Prostate gland (tissue), 2 donors: ENCODE data around the gene CPLX4. TPM values are rescaled to one million over a fixed set of nuclear protein-coding genes. Genes with fewer than 3 reads are reported as not detected.

Source experiments
- DNase-seq: peaks from one replicate; pipeline ENCODE4 v3.0.0-alpha.2; 2019; ENCODE audit warnings: low spot score
- H3K27ac ChIP-seq, 2 donors: fragments of 200-600 bp; sonication (generic); 2 replicates each; pipeline ENCODE4 v1.5.1; 2017 to 2019
- H3K27me3 ChIP-seq: fragments of 200-600 bp; sonication (generic); replicated peaks from 2 replicates; pipeline ENCODE4 v1.5.1; 2019; ENCODE audit not compliant: insufficient read depth
- H3K36me3 ChIP-seq, 2 donors: fragments of 200-600 bp; sonication (generic); 1 replicate in 1 of 2; 2 replicates in 1 of 2; pipeline versions ENCODE4 v1.5.1 to v1.8.1; 2017 to 2019
- H3K4me1 ChIP-seq: fragments of 200-600 bp; sonication (generic); replicated peaks from 2 replicates; pipeline ENCODE4 v1.5.1; 2019
- H3K4me3 ChIP-seq, 2 donors: fragments of 200-600 bp; sonication (generic); 2 replicates each; pipeline ENCODE4 v1.5.1; 2017 to 2019
- H3K9me3 ChIP-seq: fragments of 200-600 bp; sonication (generic); 2 replicates; pipeline ENCODE4 v1.5.1; 2017
- POLR2A ChIP-seq: fragments of 450-650 bp; IDR thresholded peaks from one replicate; pipeline ENCODE4 v1.6.1; 2016; ENCODE audit warnings: antibody characterized with exemption, mild to moderate bottlenecking
- POLR2AphosphoS5 ChIP-seq: sonication (generic); formaldehyde crosslinking; IDR thresholded peaks from one replicate; pipeline ENCODE4 v1.6.1; 2017; ENCODE audit warnings: antibody characterized with exemption
- WGBS: methylation state at CpG from one replicate; pipeline ENCODE4 v1.1.5; 2018; 5-methylcytosine and 5-hydroxymethylcytosine counted together
- intact Hi-C: fragments of 100-400 bp; cut with DNase I; formaldehyde crosslinking; loops from one replicate; pipeline ENCODE4 v1.14.2; 2022
- total RNA-seq, 2 donors: library from RNA; depleted of rRNA; stranded (reverse); fragments of >200 nt; gene quantifications; one replicate each; pipeline ENCODE4 v1.1.0, GENCODE V29; 2016
- TF ChIP-seq, protein P1 (sequence below), 4 experiments: fragments of 200-600 bp in 2 of 4; fragments of 450-650 bp in 2 of 4; sonication (generic) in 2 of 4; IDR thresholded peaks; 1 replicate in 3 of 4; 2 replicates in 1 of 4; pipeline ENCODE4 v1.5.1; 2016 to 2019; ENCODE audit warnings: antibody characterized with exemption in 4 of 4, mild to moderate bottlenecking in 2 of 4, moderate library complexity in 2 of 4

CPLX4 gene
- total RNA-seq, 2 donors from 2014 or later = not detected

DNA sequence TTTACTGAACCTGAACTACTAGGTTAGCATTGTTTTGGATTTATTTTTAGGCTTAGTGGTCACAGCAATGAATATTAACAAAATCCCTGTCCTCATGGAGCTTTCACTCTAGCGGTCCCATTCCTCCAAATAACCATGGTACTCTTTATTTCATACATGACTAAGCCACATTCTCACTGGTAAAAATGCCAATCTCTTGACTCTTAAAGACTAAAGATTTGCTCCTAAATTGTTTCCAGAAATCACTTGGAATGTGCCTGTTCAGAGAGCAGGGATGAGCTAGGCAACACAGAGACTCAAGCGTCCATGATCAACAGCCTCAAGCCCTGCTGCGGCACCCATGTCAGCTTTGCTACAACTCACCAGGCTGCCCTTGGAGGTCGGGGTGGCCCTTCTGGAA, 27.1 kb upstream of the CPLX4 start:
- H3K4me1 ChIP-seq = no peaks in the 10 kb centered on the region
- no peak for DNase-seq
- H3K9me3 ChIP-seq = no peaks in the 10 kb centered on the region
- WGBS = 100% methylated on average over 4 of the region's 4 CpGs
- no peaks in the 10 kb centered on the region for H3K27me3 ChIP-seq
- TF ChIP-seq POLR2AphosphoS5 (no peak), POLR2A (no peak)
- TF ChIP-seq, protein P1, sequence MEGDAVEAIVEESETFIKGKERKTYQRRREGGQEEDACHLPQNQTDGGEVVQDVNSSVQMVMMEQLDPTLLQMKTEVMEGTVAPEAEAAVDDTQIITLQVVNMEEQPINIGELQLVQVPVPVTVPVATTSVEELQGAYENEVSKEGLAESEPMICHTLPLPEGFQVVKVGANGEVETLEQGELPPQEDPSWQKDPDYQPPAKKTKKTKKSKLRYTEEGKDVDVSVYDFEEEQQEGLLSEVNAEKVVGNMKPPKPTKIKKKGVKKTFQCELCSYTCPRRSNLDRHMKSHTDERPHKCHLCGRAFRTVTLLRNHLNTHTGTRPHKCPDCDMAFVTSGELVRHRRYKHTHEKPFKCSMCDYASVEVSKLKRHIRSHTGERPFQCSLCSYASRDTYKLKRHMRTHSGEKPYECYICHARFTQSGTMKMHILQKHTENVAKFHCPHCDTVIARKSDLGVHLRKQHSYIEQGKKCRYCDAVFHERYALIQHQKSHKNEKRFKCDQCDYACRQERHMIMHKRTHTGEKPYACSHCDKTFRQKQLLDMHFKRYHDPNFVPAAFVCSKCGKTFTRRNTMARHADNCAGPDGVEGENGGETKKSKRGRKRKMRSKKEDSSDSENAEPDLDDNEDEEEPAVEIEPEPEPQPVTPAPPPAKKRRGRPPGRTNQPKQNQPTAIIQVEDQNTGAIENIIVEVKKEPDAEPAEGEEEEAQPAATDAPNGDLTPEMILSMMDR (IDR thresholded peaks at IDR 0.05) = no peak
- no peak overlapping the region for H3K4me3 ChIP-seq
- no peak overlapping the region for H3K27ac ChIP-seq
- peaks cover 0 to 7% of the 10 kb centered on the region in 2 donors for H3K36me3 ChIP-seq
- intact Hi-C loops = no loop called here

DNA sequence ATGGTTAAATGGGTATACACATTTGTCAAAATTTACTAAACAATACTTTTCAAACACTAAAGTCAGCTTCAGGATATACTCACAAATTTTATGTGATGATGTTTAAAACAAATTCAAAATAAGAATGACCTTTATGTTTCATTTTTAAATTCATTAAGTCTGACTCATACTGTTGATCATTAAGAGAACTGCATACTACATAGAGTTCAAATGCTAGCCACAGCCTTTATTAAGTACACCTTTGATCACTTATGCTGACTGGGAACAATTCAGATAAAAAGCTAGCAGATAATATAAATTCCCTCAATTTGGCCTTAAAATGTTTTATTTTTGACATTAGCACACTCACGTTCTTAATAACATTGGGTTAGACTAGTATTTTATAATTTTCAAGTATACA, 26.5 kb upstream of the CPLX4 start:
- Histone ChIP-seq H3K9me3 (no peaks in the 10 kb centered on the region), H3K36me3 (peaks cover 0 to 7% of the 10 kb centered on the region in 2 donors), H3K4me1 (no peaks in the 10 kb centered on the region), H3K4me3 (no peak overlapping the region), H3K27me3 (no peaks in the 10 kb centered on the region), H3K27ac (no peak overlapping the region)
- DNase-seq = no peak
- intact Hi-C loops = no loop called here
- 74% methylated on average over 1 of the region's 1 CpG for WGBS
- TF ChIP-seq POLR2AphosphoS5 (no peak), POLR2A (no peak)
- TF ChIP-seq, protein P1 (IDR thresholded peaks at IDR 0.05) = no peak

GRCh38 chr18:59343926-59344325, 25.5 kb upstream of the CPLX4 start:
- no peak for DNase-seq
- H3K9me3 ChIP-seq = no peaks in the 10 kb centered on the region
- 97% methylated on average over 2 of the region's 2 CpGs for WGBS
- peaks cover 0 to 7% of the 10 kb centered on the region in 2 donors for H3K36me3 ChIP-seq
- intact Hi-C loops = no loop called here
- no peak overlapping the region for H3K4me3 ChIP-seq
- TF ChIP-seq POLR2AphosphoS5 (no peak), POLR2A (no peak)
- TF ChIP-seq, protein P1 (IDR thresholded peaks at IDR 0.05) = no peak
- no peaks in the 10 kb centered on the region for H3K27me3 ChIP-seq
- no peaks in the 10 kb centered on the region for H3K4me1 ChIP-seq
- H3K27ac ChIP-seq = no peak overlapping the region

DNA sequence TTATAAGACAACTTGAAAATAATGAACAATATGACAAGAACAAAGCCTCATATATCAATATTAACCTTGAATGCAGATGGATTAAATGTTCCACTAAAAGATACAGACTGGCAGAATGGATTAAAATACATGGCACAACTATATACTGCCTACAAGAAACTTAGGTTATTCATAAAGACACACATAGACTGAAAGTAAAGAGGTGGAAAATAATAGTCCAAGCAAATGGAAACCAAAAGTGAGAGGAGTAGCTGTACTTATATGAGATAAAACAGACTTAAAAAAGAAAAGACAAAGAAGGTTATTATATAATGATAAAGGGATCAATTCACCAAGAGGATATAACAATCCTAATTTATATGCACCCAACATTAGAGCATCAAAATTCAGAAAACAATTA, 22.4 kb upstream of the CPLX4 start:
- Histone ChIP-seq H3K36me3 (peaks cover 0 to 4% of the 10 kb centered on the region in 2 donors), H3K4me1 (no peaks in the 10 kb centered on the region), H3K9me3 (no peaks in the 10 kb centered on the region), H3K27ac (no peak overlapping the region), H3K27me3 (no peaks in the 10 kb centered on the region), H3K4me3 (no peak overlapping the region)
- intact Hi-C loops = no loop called here
- TF ChIP-seq POLR2AphosphoS5 (no peak), POLR2A (no peak)
- TF ChIP-seq, protein P1 (IDR thresholded peaks at IDR 0.05) = no peak
- DNase-seq = no peak

- no peaks in the 10 kb centered on the region for H3K9me3 ChIP-seq
- no peak for DNase-seq
- TF ChIP-seq POLR2AphosphoS5 (no peak), POLR2A (no peak)
- TF ChIP-seq, protein P1 (IDR thresholded peaks at IDR 0.05) = no peak
- no peak overlapping the region for H3K4me3 ChIP-seq
- peaks cover 0 to under 1% of the 10 kb centered on the region in 2 donors for H3K36me3 ChIP-seq
- H3K27ac ChIP-seq = no peak overlapping the region
- 94% methylated on average over 2 of the region's 2 CpGs for WGBS
- no peaks in the 10 kb centered on the region for H3K4me1 ChIP-seq
- intact Hi-C loops = no loop called here
- H3K27me3 ChIP-seq = no peaks in the 10 kb centered on the region
Observed at GRCh38 chr18:59340312-59340711, 21.9 kb upstream of the CPLX4 start.
